Measurements from ENCODE around the gene IQSEC2.

Gene IQSEC2

DNA sequence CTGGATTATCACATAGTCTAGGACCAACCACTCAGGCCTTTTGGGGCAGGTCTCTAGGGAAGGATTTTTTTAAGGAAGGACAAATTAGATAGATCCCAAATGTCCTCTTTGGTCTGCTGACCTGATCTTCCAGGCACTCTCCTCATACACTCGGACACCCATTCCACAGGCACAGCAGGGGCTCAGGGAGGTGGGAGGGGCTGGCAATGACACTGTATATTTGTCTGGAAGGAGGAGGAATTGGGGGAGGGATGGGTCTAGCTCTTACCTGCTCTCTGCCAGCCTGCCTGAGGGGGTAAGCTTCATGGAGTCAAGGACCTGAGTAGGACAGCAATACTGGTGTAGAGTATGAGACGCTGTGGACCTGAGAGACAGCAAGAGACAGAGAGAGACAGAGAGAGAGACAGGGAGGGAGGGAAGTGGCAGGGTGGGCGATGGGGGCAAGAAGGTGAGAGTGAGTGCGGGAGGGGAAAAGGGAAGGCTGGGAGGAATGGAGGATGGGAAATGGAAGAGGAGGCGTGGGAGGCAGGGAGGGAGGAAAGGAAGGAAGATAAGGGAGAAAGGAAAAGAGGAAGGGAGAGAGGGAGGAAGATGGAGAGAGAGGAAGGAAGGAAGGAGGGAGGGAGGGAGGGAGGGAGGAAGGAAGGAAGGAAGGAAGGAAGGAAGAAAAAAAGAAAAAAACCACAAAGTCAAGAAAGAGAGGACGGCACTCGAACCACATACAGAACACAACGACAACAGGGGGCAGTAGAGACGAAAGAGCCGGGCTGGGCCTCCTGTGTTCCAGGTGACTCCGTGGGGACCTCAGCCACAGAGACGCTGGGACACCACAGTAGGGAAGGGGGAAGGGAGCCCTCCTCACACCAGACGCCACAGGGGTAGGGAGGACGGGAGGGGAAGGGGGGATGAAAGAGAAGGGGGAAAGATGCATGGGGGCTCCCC, 1.8 kb downstream of the IQSEC2 start (continued):
- TF ChIP-seq, protein P1, sequence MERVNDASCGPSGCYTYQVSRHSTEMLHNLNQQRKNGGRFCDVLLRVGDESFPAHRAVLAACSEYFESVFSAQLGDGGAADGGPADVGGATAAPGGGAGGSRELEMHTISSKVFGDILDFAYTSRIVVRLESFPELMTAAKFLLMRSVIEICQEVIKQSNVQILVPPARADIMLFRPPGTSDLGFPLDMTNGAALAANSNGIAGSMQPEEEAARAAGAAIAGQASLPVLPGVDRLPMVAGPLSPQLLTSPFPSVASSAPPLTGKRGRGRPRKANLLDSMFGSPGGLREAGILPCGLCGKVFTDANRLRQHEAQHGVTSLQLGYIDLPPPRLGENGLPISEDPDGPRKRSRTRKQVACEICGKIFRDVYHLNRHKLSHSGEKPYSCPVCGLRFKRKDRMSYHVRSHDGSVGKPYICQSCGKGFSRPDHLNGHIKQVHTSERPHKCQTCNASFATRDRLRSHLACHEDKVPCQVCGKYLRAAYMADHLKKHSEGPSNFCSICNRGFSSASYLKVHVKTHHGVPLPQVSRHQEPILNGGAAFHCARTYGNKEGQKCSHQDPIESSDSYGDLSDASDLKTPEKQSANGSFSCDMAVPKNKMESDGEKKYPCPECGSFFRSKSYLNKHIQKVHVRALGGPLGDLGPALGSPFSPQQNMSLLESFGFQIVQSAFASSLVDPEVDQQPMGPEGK (tag by site-specific recombination; IDR thresholded peaks at IDR 0.05): peak; percentile 45; the same call in 1 of the 2 replicates
- TF ChIP-seq KLF16 (tag by site-specific recombination; IDR thresholded peaks at IDR 0.05) (no peak), ZNF530 (tag by site-specific recombination; IDR thresholded peaks at IDR 0.05; ENCODE audit: low read depth) (no peak), HOXA7 (CRISPR knock-in tag; IDR thresholded peaks at IDR 0.05; ENCODE audit: borderline replicate concordance) (no peak), GLIS1 (tag by site-specific recombination; IDR thresholded peaks at IDR 0.05) (peak; percentile 7; the same call in 1 of the 2 replicates), ZNF366 (tag by site-specific recombination; conservative IDR thresholded peaks at IDR 0.05) (peak; percentile 92), ZNF112 (tag by site-specific recombination; IDR thresholded peaks at IDR 0.05) (no peak), ZNF596 (tag by site-specific recombination; IDR thresholded peaks at IDR 0.05) (no peak), ZBTB48 (tag by site-specific recombination; IDR thresholded peaks at IDR 0.05) (no peak), EGR2 (tag by site-specific recombination; IDR thresholded peaks at IDR 0.05; ENCODE audit: low read depth) (peak; percentile 96), IKZF3 (tag by site-specific recombination; IDR thresholded peaks at IDR 0.05) (0 out of 2 replicates have a peak, but pooled peaks have one; percentile 7), ZNF114 (tag by site-specific recombination; IDR thresholded peaks at IDR 0.05) (no peak), ZNF623 (tag by site-specific recombination; IDR thresholded peaks at IDR 0.05) (no peak), ZNF473 (tag by site-specific recombination; IDR thresholded peaks at IDR 0.05) (no peak), ZNF423 (tag by site-specific recombination; IDR thresholded peaks at IDR 0.05) (no peak), ZNF211 (tag by site-specific recombination; IDR thresholded peaks at IDR 0.05; ENCODE audit: low read depth) (no peak), ZNF544 (tag by site-specific recombination; IDR thresholded peaks at IDR 0.05) (no peak), KLF10 (tag by site-specific recombination; IDR thresholded peaks at IDR 0.05) (no peak), ZNF843 (tag by site-specific recombination; IDR thresholded peaks at IDR 0.05) (no peak), ZNF239 (tag by site-specific recombination; IDR thresholded peaks at IDR 0.05) (peak; percentile 80)
- TF ChIP-seq, protein P2, sequence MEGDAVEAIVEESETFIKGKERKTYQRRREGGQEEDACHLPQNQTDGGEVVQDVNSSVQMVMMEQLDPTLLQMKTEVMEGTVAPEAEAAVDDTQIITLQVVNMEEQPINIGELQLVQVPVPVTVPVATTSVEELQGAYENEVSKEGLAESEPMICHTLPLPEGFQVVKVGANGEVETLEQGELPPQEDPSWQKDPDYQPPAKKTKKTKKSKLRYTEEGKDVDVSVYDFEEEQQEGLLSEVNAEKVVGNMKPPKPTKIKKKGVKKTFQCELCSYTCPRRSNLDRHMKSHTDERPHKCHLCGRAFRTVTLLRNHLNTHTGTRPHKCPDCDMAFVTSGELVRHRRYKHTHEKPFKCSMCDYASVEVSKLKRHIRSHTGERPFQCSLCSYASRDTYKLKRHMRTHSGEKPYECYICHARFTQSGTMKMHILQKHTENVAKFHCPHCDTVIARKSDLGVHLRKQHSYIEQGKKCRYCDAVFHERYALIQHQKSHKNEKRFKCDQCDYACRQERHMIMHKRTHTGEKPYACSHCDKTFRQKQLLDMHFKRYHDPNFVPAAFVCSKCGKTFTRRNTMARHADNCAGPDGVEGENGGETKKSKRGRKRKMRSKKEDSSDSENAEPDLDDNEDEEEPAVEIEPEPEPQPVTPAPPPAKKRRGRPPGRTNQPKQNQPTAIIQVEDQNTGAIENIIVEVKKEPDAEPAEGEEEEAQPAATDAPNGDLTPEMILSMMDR (tag by site-specific recombination; IDR thresholded peaks at IDR 0.05): peak; percentile 35; the same call in 1 of the 2 replicates
- TF ChIP-seq, protein P3, sequence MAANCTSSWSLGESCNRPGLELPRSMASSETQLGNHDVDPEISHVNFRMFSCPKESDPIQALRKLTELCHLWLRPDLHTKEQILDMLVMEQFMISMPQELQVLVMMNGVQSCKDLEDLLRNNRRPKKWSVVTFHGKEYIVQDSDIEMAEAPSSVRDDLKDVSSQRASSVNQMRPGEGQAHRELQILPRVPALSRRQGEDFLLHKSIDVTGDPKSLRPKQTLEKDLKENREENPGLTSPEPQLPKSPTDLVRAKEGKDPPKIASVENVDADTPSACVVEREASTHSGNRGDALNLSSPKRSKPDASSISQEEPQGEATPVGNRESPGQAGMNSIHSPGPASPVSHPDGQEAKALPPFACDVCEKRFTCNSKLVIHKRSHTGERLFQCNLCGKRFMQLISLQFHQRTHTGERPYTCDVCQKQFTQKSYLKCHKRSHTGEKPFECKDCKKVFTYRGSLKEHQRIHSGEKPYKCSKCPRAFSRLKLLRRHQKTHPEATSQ (tag by site-specific recombination; IDR thresholded peaks at IDR 0.05): no peak
- TF ChIP-seq, protein P4, sequence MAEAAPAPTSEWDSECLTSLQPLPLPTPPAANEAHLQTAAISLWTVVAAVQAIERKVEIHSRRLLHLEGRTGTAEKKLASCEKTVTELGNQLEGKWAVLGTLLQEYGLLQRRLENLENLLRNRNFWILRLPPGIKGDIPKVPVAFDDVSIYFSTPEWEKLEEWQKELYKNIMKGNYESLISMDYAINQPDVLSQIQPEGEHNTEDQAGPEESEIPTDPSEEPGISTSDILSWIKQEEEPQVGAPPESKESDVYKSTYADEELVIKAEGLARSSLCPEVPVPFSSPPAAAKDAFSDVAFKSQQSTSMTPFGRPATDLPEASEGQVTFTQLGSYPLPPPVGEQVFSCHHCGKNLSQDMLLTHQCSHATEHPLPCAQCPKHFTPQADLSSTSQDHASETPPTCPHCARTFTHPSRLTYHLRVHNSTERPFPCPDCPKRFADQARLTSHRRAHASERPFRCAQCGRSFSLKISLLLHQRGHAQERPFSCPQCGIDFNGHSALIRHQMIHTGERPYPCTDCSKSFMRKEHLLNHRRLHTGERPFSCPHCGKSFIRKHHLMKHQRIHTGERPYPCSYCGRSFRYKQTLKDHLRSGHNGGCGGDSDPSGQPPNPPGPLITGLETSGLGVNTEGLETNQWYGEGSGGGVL (tag by site-specific recombination; IDR thresholded peaks at IDR 0.05): no peak
- TF ChIP-seq, protein P5, sequence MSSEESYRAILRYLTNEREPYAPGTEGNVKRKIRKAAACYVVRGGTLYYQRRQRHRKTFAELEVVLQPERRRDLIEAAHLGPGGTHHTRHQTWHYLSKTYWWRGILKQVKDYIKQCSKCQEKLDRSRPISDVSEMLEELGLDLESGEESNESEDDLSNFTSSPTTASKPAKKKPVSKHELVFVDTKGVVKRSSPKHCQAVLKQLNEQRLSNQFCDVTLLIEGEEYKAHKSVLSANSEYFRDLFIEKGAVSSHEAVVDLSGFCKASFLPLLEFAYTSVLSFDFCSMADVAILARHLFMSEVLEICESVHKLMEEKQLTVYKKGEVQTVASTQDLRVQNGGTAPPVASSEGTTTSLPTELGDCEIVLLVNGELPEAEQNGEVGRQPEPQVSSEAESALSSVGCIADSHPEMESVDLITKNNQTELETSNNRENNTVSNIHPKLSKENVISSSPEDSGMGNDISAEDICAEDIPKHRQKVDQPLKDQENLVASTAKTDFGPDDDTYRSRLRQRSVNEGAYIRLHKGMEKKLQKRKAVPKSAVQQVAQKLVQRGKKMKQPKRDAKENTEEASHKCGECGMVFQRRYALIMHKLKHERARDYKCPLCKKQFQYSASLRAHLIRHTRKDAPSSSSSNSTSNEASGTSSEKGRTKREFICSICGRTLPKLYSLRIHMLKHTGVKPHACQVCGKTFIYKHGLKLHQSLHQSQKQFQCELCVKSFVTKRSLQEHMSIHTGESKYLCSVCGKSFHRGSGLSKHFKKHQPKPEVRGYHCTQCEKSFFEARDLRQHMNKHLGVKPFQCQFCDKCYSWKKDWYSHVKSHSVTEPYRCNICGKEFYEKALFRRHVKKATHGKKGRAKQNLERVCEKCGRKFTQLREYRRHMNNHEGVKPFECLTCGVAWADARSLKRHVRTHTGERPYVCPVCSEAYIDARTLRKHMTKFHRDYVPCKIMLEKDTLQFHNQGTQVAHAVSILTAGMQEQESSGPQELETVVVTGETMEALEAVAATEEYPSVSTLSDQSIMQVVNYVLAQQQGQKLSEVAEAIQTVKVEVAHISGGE (tag by site-specific recombination; conservative IDR thresholded peaks at IDR 0.05; ENCODE audit: low read depth): no peak
- TF ChIP-seq, protein P6, sequence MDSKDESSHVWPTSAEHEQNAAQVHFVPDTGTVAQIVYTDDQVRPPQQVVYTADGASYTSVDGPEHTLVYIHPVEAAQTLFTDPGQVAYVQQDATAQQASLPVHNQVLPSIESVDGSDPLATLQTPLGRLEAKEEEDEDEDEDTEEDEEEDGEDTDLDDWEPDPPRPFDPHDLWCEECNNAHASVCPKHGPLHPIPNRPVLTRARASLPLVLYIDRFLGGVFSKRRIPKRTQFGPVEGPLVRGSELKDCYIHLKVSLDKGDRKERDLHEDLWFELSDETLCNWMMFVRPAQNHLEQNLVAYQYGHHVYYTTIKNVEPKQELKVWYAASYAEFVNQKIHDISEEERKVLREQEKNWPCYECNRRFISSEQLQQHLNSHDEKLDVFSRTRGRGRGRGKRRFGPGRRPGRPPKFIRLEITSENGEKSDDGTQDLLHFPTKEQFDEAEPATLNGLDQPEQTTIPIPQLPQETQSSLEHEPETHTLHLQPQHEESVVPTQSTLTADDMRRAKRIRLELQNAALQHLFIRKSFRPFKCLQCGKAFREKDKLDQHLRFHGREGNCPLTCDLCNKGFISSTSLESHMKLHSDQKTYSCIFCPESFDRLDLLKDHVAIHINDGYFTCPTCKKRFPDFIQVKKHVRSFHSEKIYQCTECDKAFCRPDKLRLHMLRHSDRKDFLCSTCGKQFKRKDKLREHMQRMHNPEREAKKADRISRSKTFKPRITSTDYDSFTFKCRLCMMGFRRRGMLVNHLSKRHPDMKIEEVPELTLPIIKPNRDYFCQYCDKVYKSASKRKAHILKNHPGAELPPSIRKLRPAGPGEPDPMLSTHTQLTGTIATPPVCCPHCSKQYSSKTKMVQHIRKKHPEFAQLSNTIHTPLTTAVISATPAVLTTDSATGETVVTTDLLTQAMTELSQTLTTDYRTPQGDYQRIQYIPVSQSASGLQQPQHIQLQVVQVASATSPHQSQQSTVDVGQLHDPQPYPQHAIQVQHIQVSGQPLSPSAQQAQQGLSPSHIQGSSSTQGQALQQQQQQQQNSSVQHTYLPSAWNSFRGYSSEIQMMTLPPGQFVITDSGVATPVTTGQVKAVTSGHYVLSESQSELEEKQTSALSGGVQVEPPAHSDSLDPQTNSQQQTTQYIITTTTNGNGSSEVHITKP (tag by site-specific recombination; IDR thresholded peaks at IDR 0.05): no peak
